Prostate gland (tissue), 2 donors: Measurements from ENCODE around the gene MAP4K4. TPM values are rescaled to one million over a fixed set of nuclear protein-coding genes. Genes with fewer than 3 reads are reported as not detected.

Source experiments
- DNase-seq: peaks from one replicate; pipeline ENCODE4 v3.0.0-alpha.2; 2019; ENCODE audit warnings: low spot score
- H3K27ac ChIP-seq, 2 donors: fragments of 200-600 bp; sonication (generic); 2 replicates each; pipeline ENCODE4 v1.5.1; 2017 to 2019
- H3K27me3 ChIP-seq: fragments of 200-600 bp; sonication (generic); replicated peaks from 2 replicates; pipeline ENCODE4 v1.5.1; 2019; ENCODE audit not compliant: insufficient read depth
- H3K36me3 ChIP-seq, 2 donors: fragments of 200-600 bp; sonication (generic); 1 replicate in 1 of 2; 2 replicates in 1 of 2; pipeline versions ENCODE4 v1.5.1 to v1.8.1; 2017 to 2019
- H3K4me1 ChIP-seq: fragments of 200-600 bp; sonication (generic); replicated peaks from 2 replicates; pipeline ENCODE4 v1.5.1; 2019
- H3K4me3 ChIP-seq, 2 donors: fragments of 200-600 bp; sonication (generic); 2 replicates each; pipeline ENCODE4 v1.5.1; 2017 to 2019
- H3K9me3 ChIP-seq: fragments of 200-600 bp; sonication (generic); 2 replicates; pipeline ENCODE4 v1.5.1; 2017
- POLR2A ChIP-seq: fragments of 450-650 bp; IDR thresholded peaks from one replicate; pipeline ENCODE4 v1.6.1; 2016; ENCODE audit warnings: antibody characterized with exemption, mild to moderate bottlenecking
- POLR2AphosphoS5 ChIP-seq: sonication (generic); formaldehyde crosslinking; IDR thresholded peaks from one replicate; pipeline ENCODE4 v1.6.1; 2017; ENCODE audit warnings: antibody characterized with exemption
- WGBS: methylation state at CpG from one replicate; pipeline ENCODE4 v1.1.5; 2018; 5-methylcytosine and 5-hydroxymethylcytosine counted together
- intact Hi-C: fragments of 100-400 bp; cut with DNase I; formaldehyde crosslinking; loops from one replicate; pipeline ENCODE4 v1.14.2; 2022
- total RNA-seq, 2 donors: library from RNA; depleted of rRNA; stranded (reverse); fragments of >200 nt; gene quantifications; one replicate each; pipeline ENCODE4 v1.1.0, GENCODE V29; 2016
- TF ChIP-seq, protein P1 (sequence below), 4 experiments: fragments of 200-600 bp in 2 of 4; fragments of 450-650 bp in 2 of 4; sonication (generic) in 2 of 4; IDR thresholded peaks; 1 replicate in 3 of 4; 2 replicates in 1 of 4; pipeline ENCODE4 v1.5.1; 2016 to 2019; ENCODE audit warnings: antibody characterized with exemption in 4 of 4, mild to moderate bottlenecking in 2 of 4, moderate library complexity in 2 of 4

The MAP4K4 gene
- total RNA-seq, 2 donors from 2014 or later = 23.6 to 107 TPM

DNA sequence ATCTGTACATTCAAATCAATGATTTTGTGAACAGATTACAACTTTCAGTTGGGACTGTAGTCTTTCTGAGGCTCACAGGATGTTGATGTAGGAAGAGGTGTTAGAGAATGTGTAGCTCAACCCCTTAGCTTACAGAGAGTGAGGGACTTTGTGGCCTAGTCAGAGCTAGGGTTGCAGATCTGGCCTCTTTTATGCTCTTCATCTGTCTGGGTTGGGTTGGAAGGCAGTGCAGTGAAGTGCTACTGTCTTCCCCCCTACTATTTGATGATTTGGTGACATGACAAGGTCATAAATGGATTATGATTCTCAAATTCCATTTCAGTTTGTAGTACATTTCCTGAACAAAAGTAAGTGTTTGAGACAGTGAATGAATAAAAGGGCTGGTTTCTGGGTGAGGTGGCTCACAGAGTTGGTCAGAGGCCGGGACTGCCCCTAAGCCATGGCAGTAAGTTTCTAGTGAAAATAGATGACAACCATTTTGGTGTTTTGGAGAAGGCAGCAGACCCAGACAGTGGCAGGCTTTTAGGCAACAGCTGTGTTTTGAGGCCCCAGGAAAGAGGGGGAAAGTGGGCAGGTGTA lies 21.6 kb downstream of the MAP4K4 start:
- WGBS = 89% methylated on average over 1 of the region's 1 CpG
- H3K4me1 ChIP-seq = no peaks in the 10 kb centered on the region
- no peak overlapping the region for H3K4me3 ChIP-seq
- intact Hi-C loops = no loop called here
- no peaks in the 10 kb centered on the region for H3K9me3 ChIP-seq
- no peaks in the 10 kb centered on the region for H3K27me3 ChIP-seq
- H3K27ac ChIP-seq = no peak overlapping the region
- no peaks in the 10 kb centered on the region for H3K36me3 ChIP-seq
- DNase-seq = no peak
- TF ChIP-seq POLR2AphosphoS5 = no peak

DNA sequence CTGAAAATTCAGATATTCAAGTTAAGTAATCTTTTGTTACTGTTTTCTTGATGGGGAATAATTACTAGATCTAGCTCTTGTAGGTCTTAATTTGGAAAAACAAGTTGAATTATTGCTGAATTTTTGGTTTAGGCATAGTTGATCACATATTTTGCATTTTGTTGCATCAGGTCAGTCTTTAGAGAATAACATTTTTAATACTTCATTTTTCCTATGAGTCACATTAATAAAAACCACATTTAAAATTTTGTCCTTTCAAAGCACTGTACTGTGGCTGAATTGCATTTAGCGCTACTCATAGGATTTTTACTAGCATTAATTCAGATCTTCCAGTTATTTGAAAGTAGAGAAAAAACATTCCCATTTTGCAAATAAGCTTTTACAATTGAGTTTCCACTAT lies 23.2 kb downstream of the MAP4K4 start:
- intact Hi-C loops = no loop called here
- H3K4me1 ChIP-seq = no peaks in the 10 kb centered on the region
- 96% methylated on average over 1 of the region's 1 CpG for WGBS

GRCh38 chr2:101722864-101723263 lies 25.4 kb downstream of the MAP4K4 start:
- intact Hi-C loops = no loop called here
- TF ChIP-seq, protein P1, sequence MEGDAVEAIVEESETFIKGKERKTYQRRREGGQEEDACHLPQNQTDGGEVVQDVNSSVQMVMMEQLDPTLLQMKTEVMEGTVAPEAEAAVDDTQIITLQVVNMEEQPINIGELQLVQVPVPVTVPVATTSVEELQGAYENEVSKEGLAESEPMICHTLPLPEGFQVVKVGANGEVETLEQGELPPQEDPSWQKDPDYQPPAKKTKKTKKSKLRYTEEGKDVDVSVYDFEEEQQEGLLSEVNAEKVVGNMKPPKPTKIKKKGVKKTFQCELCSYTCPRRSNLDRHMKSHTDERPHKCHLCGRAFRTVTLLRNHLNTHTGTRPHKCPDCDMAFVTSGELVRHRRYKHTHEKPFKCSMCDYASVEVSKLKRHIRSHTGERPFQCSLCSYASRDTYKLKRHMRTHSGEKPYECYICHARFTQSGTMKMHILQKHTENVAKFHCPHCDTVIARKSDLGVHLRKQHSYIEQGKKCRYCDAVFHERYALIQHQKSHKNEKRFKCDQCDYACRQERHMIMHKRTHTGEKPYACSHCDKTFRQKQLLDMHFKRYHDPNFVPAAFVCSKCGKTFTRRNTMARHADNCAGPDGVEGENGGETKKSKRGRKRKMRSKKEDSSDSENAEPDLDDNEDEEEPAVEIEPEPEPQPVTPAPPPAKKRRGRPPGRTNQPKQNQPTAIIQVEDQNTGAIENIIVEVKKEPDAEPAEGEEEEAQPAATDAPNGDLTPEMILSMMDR (IDR thresholded peaks at IDR 0.05) = no peak
- TF ChIP-seq POLR2A (no peak), POLR2AphosphoS5 (no peak)
- Histone ChIP-seq H3K4me3 (no peak overlapping the region), H3K27me3 (no peaks in the 10 kb centered on the region), H3K4me1 (no peaks in the 10 kb centered on the region), H3K27ac (no peak overlapping the region), H3K9me3 (no peaks in the 10 kb centered on the region), H3K36me3 (no peaks in the 10 kb centered on the region)
- no peak for DNase-seq
- WGBS = 89% methylated on average over 4 of the region's 4 CpGs

More for the DNA sequence above, 23.2 kb downstream of the MAP4K4 start:
- Histone ChIP-seq H3K27me3 (no peaks in the 10 kb centered on the region), H3K27ac (no peak overlapping the region), H3K36me3 (no peaks in the 10 kb centered on the region), H3K4me3 (no peak overlapping the region), H3K9me3 (no peaks in the 10 kb centered on the region)
- TF ChIP-seq, protein P1 (IDR thresholded peaks at IDR 0.05) = no peak
- TF ChIP-seq POLR2AphosphoS5 (no peak), POLR2A (no peak)
- no peak for DNase-seq

DNA sequence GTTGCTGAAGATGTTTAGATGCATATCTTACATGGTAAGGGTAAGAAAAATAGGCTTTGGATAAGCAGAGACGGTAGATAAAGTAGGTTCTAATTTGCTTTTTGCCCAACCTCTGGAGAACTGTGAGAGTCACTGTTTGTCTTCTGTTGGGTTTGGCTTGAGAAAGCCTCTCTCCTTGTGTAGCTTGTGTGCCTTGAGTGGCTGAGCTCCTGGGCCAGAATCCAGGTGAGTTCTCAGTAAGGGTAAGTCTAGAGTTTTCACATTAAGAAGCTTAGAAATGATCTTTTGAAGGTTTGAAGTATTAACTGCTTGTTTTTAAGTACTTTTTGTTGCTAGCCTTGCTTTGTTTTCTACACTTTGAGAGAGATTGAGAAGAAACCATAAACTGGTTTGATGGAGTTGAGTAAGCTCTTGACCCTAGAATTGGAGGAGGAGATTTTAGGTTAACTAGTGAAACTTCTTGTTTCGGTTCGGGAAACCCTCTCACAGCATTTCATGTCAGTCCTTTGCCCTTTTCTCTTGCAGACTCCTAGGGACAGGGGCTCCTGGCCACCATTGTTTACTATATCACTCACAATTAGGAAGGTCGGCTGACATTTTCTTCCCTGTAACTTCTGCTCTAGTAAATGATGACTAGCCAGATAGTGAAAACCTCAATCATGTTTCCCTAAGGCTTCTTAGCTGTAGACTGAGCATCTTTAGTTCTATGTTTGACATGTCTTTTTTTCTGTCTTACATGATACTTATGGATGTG lies 26.0 kb downstream of the MAP4K4 start:
- Histone ChIP-seq H3K4me1 (no peaks in the 10 kb centered on the region), H3K27ac (no peak overlapping the region), H3K4me3 (no peak overlapping the region), H3K9me3 (no peaks in the 10 kb centered on the region), H3K36me3 (no peaks in the 10 kb centered on the region), H3K27me3 (no peaks in the 10 kb centered on the region)
- intact Hi-C loops = no loop called here
- TF ChIP-seq, protein P1 (IDR thresholded peaks at IDR 0.05) = no peak
- TF ChIP-seq POLR2AphosphoS5 = no peak
- TF ChIP-seq POLR2A = no peak
- 84% methylated on average over 4 of the region's 4 CpGs for WGBS
- no peak for DNase-seq

DNA sequence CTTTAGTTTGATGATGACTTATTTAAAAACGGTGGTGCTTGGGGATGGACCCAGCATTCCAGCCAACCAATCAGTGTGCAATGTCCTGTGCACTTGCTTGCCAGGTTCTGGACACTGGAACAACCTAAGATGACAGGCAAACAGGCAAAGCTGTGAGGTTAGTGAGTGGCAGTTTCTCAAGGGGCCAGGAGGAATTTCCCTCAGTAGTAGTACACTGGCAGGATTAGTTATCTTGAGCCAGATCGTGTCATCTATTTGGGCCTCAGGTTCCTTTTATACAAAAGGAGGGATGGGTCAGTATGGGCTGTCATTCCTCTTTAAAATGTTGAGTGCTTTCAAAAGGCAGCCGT lies 26.6 kb downstream of the MAP4K4 start:
- Histone ChIP-seq H3K36me3 (no peaks in the 10 kb centered on the region), H3K4me1 (no peaks in the 10 kb centered on the region), H3K27me3 (no peaks in the 10 kb centered on the region), H3K4me3 (no peak overlapping the region), H3K9me3 (no peaks in the 10 kb centered on the region), H3K27ac (no peak overlapping the region)
- TF ChIP-seq, protein P1 (IDR thresholded peaks at IDR 0.05) = no peak
- TF ChIP-seq POLR2AphosphoS5 (no peak), POLR2A (no peak)
- DNase-seq = no peak
- 48% methylated on average over 3 of the region's 3 CpGs for WGBS
- intact Hi-C loops = no loop called here
